Loucy (cell line): ENCODE data around the gene SMYD4.

Source experiments
- H2AFZ ChIP-seq: fragments of 200-600 bp; sonication (generic); 2 replicates; pipeline ENCODE4 v1.6.0; 2016; ENCODE audit warnings: antibody characterized with exemption, mild to moderate bottlenecking, low read length, moderate library complexity
- H3F3A ChIP-seq: fragments of 200-600 bp; 2 replicates; pipeline ENCODE4 v1.6.0; 2016; ENCODE audit warnings: antibody characterized with exemption, low read depth, mild to moderate bottlenecking
- H3K27me3 ChIP-seq: fragments of 200-600 bp; sonication (generic); 2 replicates; pipeline ENCODE4 v1.6.1; 2014; ENCODE audit warnings: low read length, mild to moderate bottlenecking; ENCODE audit not compliant: insufficient read depth, poor library complexity, severe bottlenecking
- H3K36me3 ChIP-seq: fragments of 200-600 bp; sonication (generic); 2 replicates; pipeline ENCODE4 v1.6.1; 2016; ENCODE audit warnings: low read length; ENCODE audit not compliant: insufficient read depth
- H3K4me1 ChIP-seq: fragments of 200-600 bp; sonication (generic); 2 replicates; pipeline ENCODE4 v1.5.1; 2014; ENCODE audit warnings: low read length, mild to moderate bottlenecking; ENCODE audit not compliant: insufficient read depth, poor library complexity, severe bottlenecking
- H3K4me2 ChIP-seq: fragments of 200-600 bp; sonication (generic); 2 replicates; pipeline ENCODE4 v1.6.0; 2014; ENCODE audit warnings: antibody characterized with exemption, low read length, low read depth, mild to moderate bottlenecking; ENCODE audit not compliant: poor library complexity, severe bottlenecking
- H3K4me3 ChIP-seq: fragments of 200-600 bp; sonication (generic); 2 replicates; pipeline ENCODE4 v1.5.1; 2014; ENCODE audit warnings: low read length, mild to moderate bottlenecking, mixed read lengths; ENCODE audit not compliant: poor library complexity, severe bottlenecking
- H3K79me2 ChIP-seq: fragments of 200-600 bp; sonication (generic); 2 replicates; pipeline ENCODE4 v1.6.1; 2014; ENCODE audit warnings: low read length; ENCODE audit not compliant: insufficient read depth
- H3K9ac ChIP-seq: fragments of 200-600 bp; sonication (generic); 2 replicates; pipeline ENCODE4 v1.6.0; 2014; ENCODE audit warnings: mild to moderate bottlenecking, low read depth, low read length, moderate library complexity; ENCODE audit not compliant: poor library complexity, severe bottlenecking
- H3K9me2 ChIP-seq: fragments of 200-600 bp; sonication (generic); replicated peaks from 2 replicates; pipeline ENCODE4 v1.6.1; 2016; ENCODE audit warnings: low read depth, low read length, mixed read lengths
- H3K9me3 ChIP-seq: fragments of 200-600 bp; sonication (generic); 2 replicates; pipeline ENCODE4 v1.6.1; 2014; ENCODE audit warnings: mild to moderate bottlenecking, antibody characterized with exemption, low read length, low read depth; ENCODE audit not compliant: insufficient read depth
- H4K20me1 ChIP-seq: fragments of 200-600 bp; sonication (generic); 2 replicates; pipeline ENCODE4 v1.6.0; 2014; ENCODE audit warnings: antibody characterized with exemption, low read length, mild to moderate bottlenecking; ENCODE audit not compliant: insufficient read depth, poor library complexity, severe bottlenecking
- EZH2phosphoT487 ChIP-seq: fragments of 200-600 bp; IDR thresholded peaks from 2 replicates; pipeline ENCODE4 v1.6.1; 2018; ENCODE audit warnings: antibody characterized with exemption, mild to moderate bottlenecking, moderate library complexity, borderline replicate concordance
- TF ChIP-seq, protein P1 (sequence below): fragments of 200-600 bp; sonication (generic); conservative IDR thresholded peaks from 2 replicates; pipeline ENCODE4 v1.5.1; 2014; ENCODE audit warnings: mild to moderate bottlenecking, antibody characterized with exemption, low read length

The SMYD4 gene

DNA sequence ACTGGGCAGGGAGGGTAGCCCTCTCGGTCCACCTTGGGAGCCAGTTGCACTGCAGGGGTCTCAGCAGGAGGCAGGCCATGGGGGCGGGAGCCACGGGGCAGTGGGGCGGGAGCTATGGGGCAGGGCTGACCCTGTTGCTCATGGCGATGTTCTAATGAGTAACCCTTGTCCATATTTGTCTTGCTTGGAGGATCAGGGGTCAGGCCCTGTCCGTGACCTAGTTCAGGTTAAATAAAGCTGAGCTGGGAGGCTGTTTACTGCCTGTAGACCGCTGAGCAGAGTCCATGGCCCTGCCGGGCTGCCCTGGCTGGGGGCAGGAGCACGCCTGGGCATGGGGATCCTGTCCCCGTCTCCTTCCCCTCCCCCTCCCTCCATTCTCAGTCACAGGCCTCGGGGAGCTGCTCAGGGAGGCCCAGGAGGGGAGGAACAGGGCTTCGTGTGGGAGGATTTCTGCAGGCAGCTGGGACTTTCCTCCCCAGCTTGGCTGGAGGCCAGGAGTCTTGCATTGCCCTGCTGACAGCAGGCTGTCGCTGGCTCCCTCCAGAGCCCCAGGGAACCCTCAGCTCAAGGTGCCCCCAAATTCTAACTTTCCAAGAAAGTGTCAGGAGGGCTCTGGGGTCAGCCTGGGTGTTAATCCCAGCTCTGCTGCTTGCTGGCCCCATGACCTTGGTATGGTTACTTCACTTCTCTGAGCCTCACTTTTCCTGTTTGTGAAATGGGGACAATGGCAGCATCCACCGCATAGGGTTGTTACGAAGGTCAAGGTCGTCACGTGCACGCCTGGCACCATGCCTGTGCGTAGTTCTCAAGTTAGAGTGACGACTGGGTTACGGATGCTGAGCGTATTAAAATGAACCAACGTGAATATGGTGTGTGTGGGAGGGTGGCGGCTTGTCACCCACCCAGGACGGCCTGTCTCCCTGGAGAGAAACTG, 93.1 kb downstream of the SMYD4 start:
- TF ChIP-seq, protein P1, sequence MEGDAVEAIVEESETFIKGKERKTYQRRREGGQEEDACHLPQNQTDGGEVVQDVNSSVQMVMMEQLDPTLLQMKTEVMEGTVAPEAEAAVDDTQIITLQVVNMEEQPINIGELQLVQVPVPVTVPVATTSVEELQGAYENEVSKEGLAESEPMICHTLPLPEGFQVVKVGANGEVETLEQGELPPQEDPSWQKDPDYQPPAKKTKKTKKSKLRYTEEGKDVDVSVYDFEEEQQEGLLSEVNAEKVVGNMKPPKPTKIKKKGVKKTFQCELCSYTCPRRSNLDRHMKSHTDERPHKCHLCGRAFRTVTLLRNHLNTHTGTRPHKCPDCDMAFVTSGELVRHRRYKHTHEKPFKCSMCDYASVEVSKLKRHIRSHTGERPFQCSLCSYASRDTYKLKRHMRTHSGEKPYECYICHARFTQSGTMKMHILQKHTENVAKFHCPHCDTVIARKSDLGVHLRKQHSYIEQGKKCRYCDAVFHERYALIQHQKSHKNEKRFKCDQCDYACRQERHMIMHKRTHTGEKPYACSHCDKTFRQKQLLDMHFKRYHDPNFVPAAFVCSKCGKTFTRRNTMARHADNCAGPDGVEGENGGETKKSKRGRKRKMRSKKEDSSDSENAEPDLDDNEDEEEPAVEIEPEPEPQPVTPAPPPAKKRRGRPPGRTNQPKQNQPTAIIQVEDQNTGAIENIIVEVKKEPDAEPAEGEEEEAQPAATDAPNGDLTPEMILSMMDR = no peak
- TF ChIP-seq EZH2phosphoT487 = no peak
- Histone ChIP-seq H3K27me3 (no peaks in the 10 kb centered on the region), H3F3A (no peaks in the 10 kb centered on the region), H4K20me1 (no peaks in the 10 kb centered on the region), H3K4me3 (no peak overlapping the region), H3K79me2 (no peaks in the 10 kb centered on the region), H3K9me3 (no peaks in the 10 kb centered on the region), H3K36me3 (no peaks in the 10 kb centered on the region), H3K9ac (no peak overlapping the region), H3K9me2 (no peaks in the 10 kb centered on the region), H2AFZ (no peak overlapping the region), H3K4me1 (no peaks in the 10 kb centered on the region), H3K4me2 (no peak overlapping the region)

DNA sequence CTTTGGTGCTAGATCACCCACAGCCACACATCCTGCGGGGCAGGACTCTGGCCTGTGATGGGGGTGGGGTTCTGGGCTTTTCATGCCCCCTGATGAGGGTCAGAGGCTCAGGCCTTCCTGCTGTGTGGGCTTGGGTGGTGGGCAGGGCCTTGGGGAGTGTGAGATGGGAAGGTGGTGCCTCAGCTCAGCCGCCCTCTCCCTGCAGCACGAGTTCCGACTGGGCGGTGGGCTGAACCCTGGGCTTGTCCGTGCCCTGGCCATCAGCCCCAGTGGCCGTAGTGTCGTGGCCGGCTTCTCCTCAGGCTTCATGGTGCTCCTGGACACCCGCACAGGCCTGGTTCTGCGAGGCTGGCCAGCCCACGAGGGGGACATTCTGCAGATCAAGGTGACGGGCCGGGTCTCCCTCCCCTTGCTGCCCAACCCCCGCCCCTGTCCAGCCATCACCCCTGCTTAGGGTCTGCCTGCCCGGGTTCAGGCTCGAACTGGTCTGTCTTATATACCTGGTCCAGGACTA, 93.8 kb downstream of the SMYD4 start:
- Histone ChIP-seq H3K79me2 (no peaks in the 10 kb centered on the region), H3K9ac (no peak overlapping the region), H3K4me3 (no peak overlapping the region), H3K9me2 (no peaks in the 10 kb centered on the region), H3K27me3 (no peaks in the 10 kb centered on the region), H3K4me2 (no peak overlapping the region), H2AFZ (no peak overlapping the region), H3K36me3 (no peaks in the 10 kb centered on the region), H4K20me1 (no peaks in the 10 kb centered on the region), H3K4me1 (no peaks in the 10 kb centered on the region), H3F3A (no peaks in the 10 kb centered on the region), H3K9me3 (no peaks in the 10 kb centered on the region)
- TF ChIP-seq EZH2phosphoT487 = no peak
- TF ChIP-seq, protein P1 = no peak

DNA sequence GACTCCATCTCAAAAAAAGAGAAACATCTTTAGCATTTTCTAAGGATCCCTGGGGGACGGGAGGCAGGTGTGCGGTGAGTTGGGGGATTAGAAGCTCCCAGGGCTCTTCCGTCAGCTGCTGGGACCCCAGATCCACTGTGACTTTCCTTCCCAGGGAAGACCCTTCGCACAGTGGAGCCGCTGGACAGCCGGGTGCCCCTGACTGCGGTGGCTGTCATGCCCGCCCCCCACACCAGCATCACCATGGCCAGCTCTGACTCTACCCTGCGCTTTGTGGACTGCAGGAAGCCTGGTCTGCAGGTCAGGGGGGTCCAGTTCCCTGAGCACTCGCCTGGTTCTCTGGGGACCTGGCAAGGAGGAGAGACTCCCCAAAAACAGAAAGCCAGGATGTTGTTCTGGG, 94.3 kb downstream of the SMYD4 start:
- TF ChIP-seq, protein P1 = no peak
- TF ChIP-seq EZH2phosphoT487 = no peak
- Histone ChIP-seq H2AFZ (no peak overlapping the region), H3K27me3 (no peaks in the 10 kb centered on the region), H4K20me1 (no peaks in the 10 kb centered on the region), H3K9me2 (no peaks in the 10 kb centered on the region), H3K36me3 (no peaks in the 10 kb centered on the region), H3K9ac (no peak overlapping the region), H3F3A (no peaks in the 10 kb centered on the region), H3K4me1 (no peaks in the 10 kb centered on the region), H3K9me3 (no peaks in the 10 kb centered on the region), H3K4me2 (no peak overlapping the region), H3K79me2 (no peaks in the 10 kb centered on the region), H3K4me3 (no peak overlapping the region)
